HEK293 (cell line): ENCODE results near the gene TBL1X.

Experiments
- CTCF ChIA-PET: fragments of 350-600 bp; formaldehyde crosslinking; extraction: SDS; loops from one replicate; lab custom pipeline; 2021; ENCODE audit warnings: antibody characterized with exemption; lab: Yijun Ruan, JAX
- POLR2A ChIA-PET: fragments of 300-600 bp; formaldehyde crosslinking; extraction: SDS; loops from one replicate; lab custom pipeline; 2020; ENCODE audit warnings: antibody characterized with exemption, inconsistent platforms; lab: Yijun Ruan, JAX
- H3K27ac ChIP-seq: fragments of 200-500 bp; sonication (Bioruptor generic); 2 replicates; pipeline ENCODE4 v1.5.1; 2014; ENCODE audit warnings: low read depth, low read length, control low read depth, inconsistent platforms; ENCODE audit errors: extremely low read depth
- H3K36me3 ChIP-seq, 2 experiments: fragments of 200-500 bp in 1 of 2; sonication (Bioruptor generic) in 1 of 2; 1 replicate in 1 of 2; 2 replicates in 1 of 2; pipeline ENCODE4 v1.5.1; 2014 to 2017; ENCODE audit warnings: inconsistent platforms in 2 of 2, low read length in 2 of 2; ENCODE audit not compliant: control insufficient read depth in 2 of 2, insufficient read depth in 1 of 2
- H3K4me1 ChIP-seq: fragments of 200-500 bp; sonication (Bioruptor generic); 2 replicates; pipeline ENCODE4 v1.5.1; 2014; ENCODE audit warnings: mild to moderate bottlenecking, low read length, inconsistent platforms; ENCODE audit not compliant: control insufficient read depth, insufficient read depth
- H3K4me3 ChIP-seq: 2 replicates; pipeline ENCODE4 v1.5.1; 2011; ENCODE audit warnings: low read depth, mild to moderate bottlenecking, control low read depth, low read length, moderate library complexity
- H3K9me3 ChIP-seq: fragments of 200-500 bp; sonication (Bioruptor generic); 2 replicates; pipeline ENCODE4 v1.5.1; 2014; ENCODE audit warnings: low read depth, low read length, inconsistent platforms; ENCODE audit not compliant: control insufficient read depth, insufficient read depth
- GLI4 ChIP-seq: fragments of 450-650 bp; formaldehyde crosslinking; IDR thresholded peaks from 2 replicates; pipeline ENCODE4 v1.5.1; 2016; ENCODE audit warnings: missing biosample characterization, missing genetic modification characterization
- REPIN1 ChIP-seq: fragments of 450-650 bp; formaldehyde crosslinking; IDR thresholded peaks from 2 replicates; pipeline ENCODE4 v1.5.1; 2017; ENCODE audit warnings: missing biosample characterization, missing genetic modification characterization, low read depth
- SCRT1 ChIP-seq: fragments of 450-650 bp; formaldehyde crosslinking; IDR thresholded peaks from 2 replicates; pipeline ENCODE4 v1.5.1; 2016; ENCODE audit warnings: missing biosample characterization, missing genetic modification characterization, borderline replicate concordance
- SP3 ChIP-seq: fragments of 450-650 bp; formaldehyde crosslinking; IDR thresholded peaks from 2 replicates; pipeline ENCODE4 v1.5.1; 2016; ENCODE audit warnings: missing biosample characterization, missing genetic modification characterization
- TRIM28 ChIP-seq: IDR thresholded peaks from 2 replicates; pipeline ENCODE4 v1.6.1; 2011; ENCODE audit warnings: low read length, control low read depth, borderline replicate concordance
- ZFP69B ChIP-seq: fragments of 450-650 bp; formaldehyde crosslinking; IDR thresholded peaks from 2 replicates; pipeline ENCODE4 v1.5.1; 2016; ENCODE audit warnings: missing biosample characterization, missing genetic modification characterization
- ZIC2 ChIP-seq: fragments of 450-650 bp; formaldehyde crosslinking; IDR thresholded peaks from 2 replicates; pipeline ENCODE4 v1.5.1; 2016; ENCODE audit warnings: missing biosample characterization, missing genetic modification characterization
- ZNF133 ChIP-seq: fragments of 450-650 bp; formaldehyde crosslinking; IDR thresholded peaks from 2 replicates; pipeline ENCODE4 v1.5.1; 2016; ENCODE audit warnings: missing biosample characterization, missing genetic modification characterization
- ZNF202 ChIP-seq: fragments of 450-650 bp; formaldehyde crosslinking; IDR thresholded peaks from 2 replicates; pipeline ENCODE4 v1.5.1; 2016; ENCODE audit warnings: missing biosample characterization, missing genetic modification characterization, borderline replicate concordance
- ZNF274 ChIP-seq, 2 experiments: fragments of 200-500 bp in 1 of 2; fragments of 450-650 bp in 1 of 2; sonication (Bioruptor generic) in 1 of 2; formaldehyde crosslinking in 1 of 2; IDR thresholded peaks; 2 replicates each; pipeline versions ENCODE4 v1.5.1 to v1.6.1; 2014 to 2016; ENCODE audit warnings: borderline replicate concordance in 1 of 2, inconsistent platforms in 1 of 2, low read length in 1 of 2, missing biosample characterization in 1 of 2, missing genetic modification characterization in 1 of 2
- ZNF292 ChIP-seq: fragments of 450-650 bp; formaldehyde crosslinking; IDR thresholded peaks from 2 replicates; pipeline ENCODE4 v1.5.1; 2016; ENCODE audit warnings: low read depth, missing biosample characterization, missing genetic modification characterization, borderline replicate concordance
- ZNF549 ChIP-seq: fragments of 450-650 bp; IDR thresholded peaks from 2 replicates; pipeline ENCODE4 v1.5.1; 2018; ENCODE audit warnings: missing biosample characterization, missing genetic modification characterization, mild to moderate bottlenecking, inconsistent platforms, moderate library complexity
- ZNF555 ChIP-seq: fragments of 450-650 bp; formaldehyde crosslinking; conservative IDR thresholded peaks from 2 replicates; pipeline ENCODE4 v1.5.1; 2017; ENCODE audit warnings: missing biosample characterization, mild to moderate bottlenecking, missing genetic modification characterization, inconsistent platforms
- ZNF561 ChIP-seq: fragments of 450-650 bp; IDR thresholded peaks from 2 replicates; pipeline ENCODE4 v1.5.1; 2018; ENCODE audit warnings: missing biosample characterization, missing genetic modification characterization, borderline replicate concordance
- ZNF76 ChIP-seq: fragments of 450-650 bp; formaldehyde crosslinking; IDR thresholded peaks from 2 replicates; pipeline ENCODE4; 2016; ENCODE audit warnings: low read depth, missing biosample characterization, missing genetic modification characterization, borderline replicate concordance
- ZNF830 ChIP-seq: fragments of 450-650 bp; IDR thresholded peaks from 2 replicates; pipeline ENCODE4 v1.5.0; 2018; ENCODE audit warnings: missing biosample characterization, missing genetic modification characterization, low read depth, mild to moderate bottlenecking, moderate library complexity
- TF ChIP-seq, protein P1 (sequence below): fragments of 450-650 bp; formaldehyde crosslinking; IDR thresholded peaks from 2 replicates; pipeline ENCODE4 v1.5.1; 2016; ENCODE audit warnings: missing biosample characterization, missing genetic modification characterization
- TF ChIP-seq, protein P2 (sequence below): fragments of 450-650 bp; formaldehyde crosslinking; IDR thresholded peaks from 2 replicates; pipeline ENCODE4 v1.5.1; 2017; ENCODE audit warnings: missing biosample characterization, missing genetic modification characterization
- TF ChIP-seq, protein P3 (sequence below): fragments of 450-650 bp; formaldehyde crosslinking; IDR thresholded peaks from 2 replicates; pipeline ENCODE4 v1.5.1; 2016; ENCODE audit warnings: missing biosample characterization, missing genetic modification characterization, low read depth
- TF ChIP-seq, protein P4 (sequence below): fragments of 450-650 bp; formaldehyde crosslinking; optimal IDR thresholded peaks from 2 replicates; pipeline ENCODE3; 2016; ENCODE audit warnings: missing biosample characterization, mild to moderate bottlenecking, missing genetic modification characterization

Gene TBL1X

DNA sequence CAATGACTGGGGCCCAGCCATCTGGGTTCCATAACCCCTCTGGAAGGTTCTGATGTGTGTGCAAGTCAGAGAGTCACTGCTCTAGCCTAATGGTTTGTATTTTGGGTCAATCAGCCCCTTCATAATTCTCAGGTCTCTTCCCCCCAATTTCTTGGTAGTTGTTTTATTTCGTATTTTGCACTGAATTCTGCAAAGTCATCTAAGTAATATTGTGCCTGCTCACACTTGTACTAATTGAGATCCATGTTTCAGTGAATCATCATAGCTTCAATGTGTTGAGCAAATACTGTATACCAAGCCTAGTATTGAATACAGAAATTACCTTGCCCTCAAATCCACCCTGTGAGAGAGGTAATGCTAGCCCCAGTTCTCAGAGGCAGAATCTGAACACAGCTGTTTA lies 28.0 kb upstream of the TBL1X start:
- TF ChIP-seq ZNF555 (tag by site-specific recombination) (no peak), ZNF133 (tag by site-specific recombination) (no peak), ZNF292 (tag by site-specific recombination) (no peak), ZFP69B (tag by site-specific recombination) (no peak), SP3 (tag by site-specific recombination) (no peak), ZIC2 (tag by site-specific recombination) (no peak), ZNF76 (tag by site-specific recombination) (no peak), GLI4 (no peak), ZNF202 (no peak), ZNF561 (tag by site-specific recombination) (no peak), ZNF549 (tag by site-specific recombination) (no peak), SCRT1 (tag by site-specific recombination) (no peak), ZNF830 (tag by site-specific recombination) (no peak), REPIN1 (no peak), ZNF274 (IDR thresholded peaks at IDR 0.05; ENCODE audit: low read length) (no peak), ZNF274 (tag by site-specific recombination; IDR thresholded peaks at IDR 0.05; ENCODE audit: borderline replicate concordance) (no peak), TRIM28 (no peak)
- TF ChIP-seq, protein P1, sequence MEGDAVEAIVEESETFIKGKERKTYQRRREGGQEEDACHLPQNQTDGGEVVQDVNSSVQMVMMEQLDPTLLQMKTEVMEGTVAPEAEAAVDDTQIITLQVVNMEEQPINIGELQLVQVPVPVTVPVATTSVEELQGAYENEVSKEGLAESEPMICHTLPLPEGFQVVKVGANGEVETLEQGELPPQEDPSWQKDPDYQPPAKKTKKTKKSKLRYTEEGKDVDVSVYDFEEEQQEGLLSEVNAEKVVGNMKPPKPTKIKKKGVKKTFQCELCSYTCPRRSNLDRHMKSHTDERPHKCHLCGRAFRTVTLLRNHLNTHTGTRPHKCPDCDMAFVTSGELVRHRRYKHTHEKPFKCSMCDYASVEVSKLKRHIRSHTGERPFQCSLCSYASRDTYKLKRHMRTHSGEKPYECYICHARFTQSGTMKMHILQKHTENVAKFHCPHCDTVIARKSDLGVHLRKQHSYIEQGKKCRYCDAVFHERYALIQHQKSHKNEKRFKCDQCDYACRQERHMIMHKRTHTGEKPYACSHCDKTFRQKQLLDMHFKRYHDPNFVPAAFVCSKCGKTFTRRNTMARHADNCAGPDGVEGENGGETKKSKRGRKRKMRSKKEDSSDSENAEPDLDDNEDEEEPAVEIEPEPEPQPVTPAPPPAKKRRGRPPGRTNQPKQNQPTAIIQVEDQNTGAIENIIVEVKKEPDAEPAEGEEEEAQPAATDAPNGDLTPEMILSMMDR (tag by site-specific recombination) = no peak
- TF ChIP-seq, protein P2, sequence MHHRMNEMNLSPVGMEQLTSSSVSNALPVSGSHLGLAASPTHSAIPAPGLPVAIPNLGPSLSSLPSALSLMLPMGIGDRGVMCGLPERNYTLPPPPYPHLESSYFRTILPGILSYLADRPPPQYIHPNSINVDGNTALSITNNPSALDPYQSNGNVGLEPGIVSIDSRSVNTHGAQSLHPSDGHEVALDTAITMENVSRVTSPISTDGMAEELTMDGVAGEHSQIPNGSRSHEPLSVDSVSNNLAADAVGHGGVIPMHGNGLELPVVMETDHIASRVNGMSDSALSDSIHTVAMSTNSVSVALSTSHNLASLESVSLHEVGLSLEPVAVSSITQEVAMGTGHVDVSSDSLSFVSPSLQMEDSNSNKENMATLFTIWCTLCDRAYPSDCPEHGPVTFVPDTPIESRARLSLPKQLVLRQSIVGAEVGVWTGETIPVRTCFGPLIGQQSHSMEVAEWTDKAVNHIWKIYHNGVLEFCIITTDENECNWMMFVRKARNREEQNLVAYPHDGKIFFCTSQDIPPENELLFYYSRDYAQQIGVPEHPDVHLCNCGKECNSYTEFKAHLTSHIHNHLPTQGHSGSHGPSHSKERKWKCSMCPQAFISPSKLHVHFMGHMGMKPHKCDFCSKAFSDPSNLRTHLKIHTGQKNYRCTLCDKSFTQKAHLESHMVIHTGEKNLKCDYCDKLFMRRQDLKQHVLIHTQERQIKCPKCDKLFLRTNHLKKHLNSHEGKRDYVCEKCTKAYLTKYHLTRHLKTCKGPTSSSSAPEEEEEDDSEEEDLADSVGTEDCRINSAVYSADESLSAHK (tag by site-specific recombination) = no peak
- TF ChIP-seq, protein P3, sequence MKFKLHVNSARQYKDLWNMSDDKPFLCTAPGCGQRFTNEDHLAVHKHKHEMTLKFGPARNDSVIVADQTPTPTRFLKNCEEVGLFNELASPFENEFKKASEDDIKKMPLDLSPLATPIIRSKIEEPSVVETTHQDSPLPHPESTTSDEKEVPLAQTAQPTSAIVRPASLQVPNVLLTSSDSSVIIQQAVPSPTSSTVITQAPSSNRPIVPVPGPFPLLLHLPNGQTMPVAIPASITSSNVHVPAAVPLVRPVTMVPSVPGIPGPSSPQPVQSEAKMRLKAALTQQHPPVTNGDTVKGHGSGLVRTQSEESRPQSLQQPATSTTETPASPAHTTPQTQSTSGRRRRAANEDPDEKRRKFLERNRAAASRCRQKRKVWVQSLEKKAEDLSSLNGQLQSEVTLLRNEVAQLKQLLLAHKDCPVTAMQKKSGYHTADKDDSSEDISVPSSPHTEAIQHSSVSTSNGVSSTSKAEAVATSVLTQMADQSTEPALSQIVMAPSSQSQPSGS (tag by site-specific recombination) = no peak
- TF ChIP-seq, protein P4, sequence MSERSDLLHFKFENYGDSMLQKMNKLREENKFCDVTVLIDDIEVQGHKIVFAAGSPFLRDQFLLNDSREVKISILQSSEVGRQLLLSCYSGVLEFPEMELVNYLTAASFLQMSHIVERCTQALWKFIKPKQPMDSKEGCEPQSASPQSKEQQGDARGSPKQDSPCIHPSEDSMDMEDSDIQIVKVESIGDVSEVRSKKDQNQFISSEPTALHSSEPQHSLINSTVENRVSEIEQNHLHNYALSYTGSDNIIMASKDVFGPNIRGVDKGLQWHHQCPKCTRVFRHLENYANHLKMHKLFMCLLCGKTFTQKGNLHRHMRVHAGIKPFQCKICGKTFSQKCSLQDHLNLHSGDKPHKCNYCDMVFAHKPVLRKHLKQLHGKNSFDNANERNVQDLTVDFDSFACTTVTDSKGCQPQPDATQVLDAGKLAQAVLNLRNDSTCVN = no peak
- ChIA-PET CTCF (interaction anchor here (0.7 kb wide), 1 partner anchor 765 kb away, joined by 3 read pairs; no protein-coding TSS in a partner anchor), POLR2A (interaction anchor here (0.6 kb wide), 1 partner anchor 163 kb away, joined by 3 read pairs; no protein-coding TSS in a partner anchor)
- H3K4me3 ChIP-seq = no peak overlapping the region
- no peaks in the 10 kb centered on the region for H3K4me1 ChIP-seq
- no peaks in the 10 kb centered on the region for H3K36me3 ChIP-seq
- no peak overlapping the region for H3K27ac ChIP-seq
- H3K9me3 ChIP-seq = no peaks in the 10 kb centered on the region
